Caki2 (cell line): ENCODE data around the gene CDH4. TPM values are rescaled to one million over a fixed set of nuclear protein-coding genes. Genes with fewer than 3 reads are reported as not detected.

Experiments used
- DNase-seq: peaks from one replicate; pipeline ENCODE4 v3.0.0-alpha.2; 2015; ENCODE audit warnings: low read depth
- in situ Hi-C: cut with HindIII; loops from 2 replicates; pipeline ENCODE4 v1.10.0; 2016; ENCODE audit warnings: low sequenced_read_pairs, low pct_unique_long_range_greater_than_20kb, mixed read lengths
- total RNA-seq: library from RNA; depleted of rRNA; stranded (reverse); fragments of >200 nt; shearing (Covaris generic); gene quantifications from 2 replicates; pipeline ENCODE4 v1.2.3, GENCODE V29; 2014; ENCODE audit warnings: low replicate concordance

CDH4 gene
- total RNA-seq, 1 experiment from 2014 or later, result 2.7 TPM

DNA sequence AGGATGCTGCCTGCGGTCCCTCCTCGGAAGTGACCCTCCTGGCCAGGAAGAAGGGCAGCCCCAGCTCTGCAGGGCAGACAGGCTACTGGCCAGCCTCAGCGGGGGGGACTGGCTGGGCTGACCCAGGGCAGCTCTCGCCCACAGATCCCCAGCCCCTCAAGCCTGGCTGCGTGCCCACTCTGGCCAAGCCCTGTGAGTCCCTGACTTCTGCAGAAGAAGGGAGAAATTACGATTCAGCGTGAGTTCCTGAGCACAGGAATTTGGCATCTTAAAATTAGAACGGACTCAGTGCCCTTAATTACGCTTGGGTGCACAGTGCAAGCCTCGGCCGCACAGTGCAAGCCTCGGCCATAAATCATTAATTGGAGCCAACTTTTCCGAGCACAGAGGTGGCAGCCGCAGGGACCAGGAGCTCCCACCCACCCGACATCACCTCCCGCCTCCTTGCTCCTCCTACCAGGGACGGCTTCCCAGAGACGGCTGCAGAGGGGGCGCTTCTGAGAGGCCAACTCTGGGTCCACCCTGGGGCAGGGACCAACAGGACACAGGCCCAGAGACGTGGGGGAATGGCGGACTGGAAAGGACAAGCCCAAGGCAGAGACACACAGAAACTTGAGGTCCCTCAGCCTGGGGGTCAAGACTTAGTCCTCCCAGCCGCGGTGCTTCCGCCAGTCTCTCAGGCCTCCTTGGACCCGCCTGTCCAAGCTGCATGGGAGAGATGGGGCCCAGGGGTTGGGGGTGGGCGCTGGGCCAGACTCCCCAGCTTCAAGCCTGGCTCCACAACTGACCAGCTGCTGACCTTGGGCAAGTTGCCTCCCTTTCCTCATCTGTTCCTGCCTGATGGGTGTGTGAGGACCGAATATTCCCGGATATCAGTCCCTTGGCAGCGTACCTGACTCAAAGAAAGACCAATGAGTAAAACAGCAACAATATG is 648.2 kb downstream of the CDH4 start:
- in situ Hi-C loops, result no loop called here
- peak; percentile 25 for DNase-seq

DNA sequence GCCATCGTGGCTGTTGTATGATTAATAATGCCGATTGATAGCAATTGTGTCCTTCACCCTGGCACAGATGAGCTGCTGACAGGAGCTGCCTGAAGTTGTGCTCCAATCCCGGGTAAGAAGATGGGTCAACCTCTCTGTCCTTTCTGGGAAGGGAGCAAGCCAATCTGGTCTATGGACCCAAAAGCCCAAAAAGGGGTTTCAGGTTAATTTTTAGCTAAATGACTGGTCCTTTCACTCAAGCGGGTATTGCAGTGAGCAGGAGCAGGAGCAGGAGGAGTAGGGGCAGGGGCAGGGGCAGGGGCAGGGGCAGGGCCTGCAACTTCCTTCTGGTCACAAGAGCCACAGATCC is 648.9 kb downstream of the CDH4 start:
- in situ Hi-C loops, result no loop called here

DNA sequence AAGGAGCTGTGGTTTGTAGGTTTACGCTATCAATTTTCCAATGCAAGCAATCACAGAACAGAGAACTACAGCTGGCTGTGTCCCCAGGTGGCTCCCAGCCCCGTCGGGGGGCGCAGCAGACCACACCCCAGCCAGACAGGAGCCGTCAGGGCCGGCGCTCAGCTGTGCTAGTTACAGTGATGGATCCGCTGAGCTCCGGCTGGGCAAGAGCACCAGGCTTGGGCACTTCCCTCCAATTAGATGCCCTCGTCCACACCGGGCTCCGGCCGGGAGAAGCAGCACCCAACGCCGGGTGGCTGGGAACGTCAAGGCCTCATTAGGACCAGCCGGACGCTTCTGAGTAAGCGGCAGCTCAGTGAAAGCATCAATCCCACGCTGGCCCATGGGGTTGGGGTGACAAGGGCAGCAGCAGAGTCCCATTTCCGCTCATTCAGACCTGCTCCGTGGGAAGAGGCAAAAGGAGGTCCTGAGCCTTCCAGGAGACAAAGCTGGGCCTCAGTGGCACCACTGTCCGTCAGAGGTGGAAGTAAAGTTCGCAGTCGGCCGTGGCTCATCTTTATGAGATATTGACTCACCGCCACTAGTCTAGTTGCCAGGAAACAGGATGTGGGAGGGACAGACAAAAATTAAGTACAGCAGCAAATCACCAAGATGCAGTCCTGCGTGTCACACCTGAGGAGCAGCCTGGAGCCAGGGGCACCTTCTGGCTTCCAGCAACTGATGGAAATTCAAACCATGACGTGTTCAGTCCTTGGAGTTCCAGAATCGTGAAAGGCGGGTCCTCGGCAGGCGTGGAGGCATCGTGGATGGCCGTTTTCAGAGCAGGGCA is 649.5 kb downstream of the CDH4 start:
- no peak for DNase-seq
- in situ Hi-C loops, result no loop called here

More for the DNA sequence above, 648.9 kb downstream of the CDH4 start:
- DNase-seq, result no peak

DNA sequence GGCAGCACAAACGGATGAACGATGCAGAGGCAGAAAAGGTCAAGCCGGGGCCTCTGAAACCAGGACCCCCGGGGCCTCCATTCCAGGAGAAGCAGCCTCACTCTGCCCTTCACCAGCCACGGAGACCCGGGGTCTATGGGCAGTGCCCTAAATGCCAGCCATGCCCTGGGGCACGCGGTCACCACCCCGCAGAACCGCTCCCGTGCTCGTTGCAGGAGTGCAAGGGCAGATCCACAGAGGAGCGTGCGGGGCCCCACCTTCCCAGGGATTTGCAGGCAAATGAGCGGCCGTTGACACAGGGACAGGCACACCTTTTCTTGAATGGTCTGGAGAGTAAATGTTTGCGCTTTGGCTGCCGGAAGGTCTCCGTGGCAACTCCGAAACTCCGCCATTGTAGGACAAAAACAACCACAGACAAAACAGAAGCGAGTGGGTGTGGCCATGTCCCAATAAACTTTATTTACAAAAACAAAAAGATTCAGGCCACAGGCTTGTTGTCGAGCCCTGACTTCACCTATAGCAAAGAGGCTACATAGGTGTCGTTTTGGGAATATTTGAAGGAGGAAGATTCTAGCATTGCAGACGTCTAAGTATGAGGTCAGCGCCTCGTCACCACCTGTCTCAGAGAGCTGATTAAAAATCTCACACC is 650.3 kb downstream of the CDH4 start:
- in situ Hi-C loops, result no loop called here
- no peak for DNase-seq

DNA sequence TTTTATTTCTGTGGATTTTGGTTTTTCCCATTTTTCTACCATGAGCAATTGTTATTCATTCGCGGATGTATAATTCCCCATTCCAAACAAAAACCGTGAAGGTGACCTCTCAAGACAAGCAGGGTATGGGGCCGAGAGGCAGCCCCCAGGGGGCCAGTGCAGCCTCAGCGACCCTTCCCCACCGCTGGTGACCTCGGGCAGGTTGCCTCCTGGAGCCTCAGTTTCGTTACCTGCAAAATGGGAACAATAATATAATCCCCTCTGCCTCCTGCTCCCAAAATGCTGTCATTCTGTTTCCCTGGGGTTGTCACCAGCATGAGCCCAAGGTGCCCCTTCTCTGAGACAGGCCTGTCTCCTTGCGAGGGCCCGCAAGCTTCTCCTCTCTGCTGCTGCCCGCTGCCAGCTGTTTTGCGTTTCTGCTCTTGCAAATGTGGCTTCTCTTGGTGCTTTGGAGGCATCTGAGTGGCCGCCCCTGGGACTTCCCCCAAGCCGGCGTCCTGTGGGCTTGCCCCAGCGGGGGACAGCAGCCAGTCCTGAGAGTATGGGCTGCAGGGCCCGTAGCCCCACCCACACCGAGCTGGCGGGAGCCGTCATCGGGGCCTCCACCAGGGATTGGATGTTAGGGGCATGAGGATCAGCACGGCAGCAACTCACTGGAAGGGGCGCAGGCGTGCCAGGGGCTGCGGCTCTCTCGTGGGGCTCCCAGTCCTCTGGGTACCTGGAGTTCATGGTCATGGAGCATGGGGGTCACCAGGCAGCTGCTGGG is 651.7 kb downstream of the CDH4 start:
- no peak for DNase-seq
- in situ Hi-C loops, result no loop called here

DNA sequence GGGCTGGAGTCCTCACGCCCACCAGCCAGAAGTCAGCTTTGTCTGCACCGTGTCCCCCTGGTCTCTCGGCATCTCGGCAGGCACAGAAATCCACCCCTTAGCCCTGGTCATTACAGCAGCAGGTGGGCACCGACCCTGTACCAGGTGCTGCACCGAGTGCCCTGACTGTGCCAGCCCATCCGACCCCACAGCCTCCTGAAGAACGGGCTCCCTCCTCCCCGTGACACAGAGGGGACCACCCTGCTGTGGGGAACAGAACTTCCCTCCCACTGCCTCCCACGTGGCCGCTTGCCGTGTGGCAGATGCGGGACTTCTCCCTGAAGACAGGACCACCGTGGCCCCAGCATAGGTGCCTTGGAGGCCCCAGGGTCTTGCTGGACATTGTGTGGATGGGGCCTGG is 652.4 kb downstream of the CDH4 start:
- no peak for DNase-seq
- in situ Hi-C loops, result no loop called here

DNA sequence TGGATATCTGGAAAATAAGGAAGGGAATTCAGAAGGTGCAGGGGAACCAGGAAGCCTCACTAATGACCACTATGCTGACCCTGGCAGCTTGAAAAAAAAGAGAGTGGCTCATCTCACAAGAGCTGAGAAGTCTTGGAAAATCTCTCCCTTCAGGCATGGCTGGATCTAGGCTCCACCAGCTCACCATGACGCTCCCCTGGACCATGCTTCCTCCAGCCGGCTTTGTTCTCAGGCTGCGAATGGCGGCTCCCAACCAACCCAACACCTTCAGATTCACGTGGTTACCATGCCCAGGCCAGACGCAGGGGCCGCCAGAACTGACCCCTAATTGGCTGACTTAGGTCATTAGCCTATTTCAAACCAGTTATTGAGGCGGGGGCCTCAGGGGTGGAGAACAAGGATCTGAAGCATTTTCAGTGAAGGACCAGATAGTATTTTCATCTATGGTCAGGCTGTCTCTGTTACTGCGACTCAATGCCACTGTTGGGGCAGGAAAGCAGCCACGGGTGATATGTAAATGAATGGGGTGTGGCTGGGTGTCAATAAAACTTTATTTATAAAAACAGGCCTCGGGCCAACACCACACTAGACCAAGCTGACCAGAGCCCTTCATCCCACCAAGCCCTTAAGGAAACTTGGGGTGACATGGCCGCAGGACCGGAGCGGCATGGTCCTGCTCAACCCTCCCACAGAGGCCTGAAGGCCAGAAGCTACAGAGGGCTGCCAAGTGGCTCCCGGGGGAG is 653.9 kb downstream of the CDH4 start:
- no peak for DNase-seq
- in situ Hi-C loops, result no loop called here

DNA sequence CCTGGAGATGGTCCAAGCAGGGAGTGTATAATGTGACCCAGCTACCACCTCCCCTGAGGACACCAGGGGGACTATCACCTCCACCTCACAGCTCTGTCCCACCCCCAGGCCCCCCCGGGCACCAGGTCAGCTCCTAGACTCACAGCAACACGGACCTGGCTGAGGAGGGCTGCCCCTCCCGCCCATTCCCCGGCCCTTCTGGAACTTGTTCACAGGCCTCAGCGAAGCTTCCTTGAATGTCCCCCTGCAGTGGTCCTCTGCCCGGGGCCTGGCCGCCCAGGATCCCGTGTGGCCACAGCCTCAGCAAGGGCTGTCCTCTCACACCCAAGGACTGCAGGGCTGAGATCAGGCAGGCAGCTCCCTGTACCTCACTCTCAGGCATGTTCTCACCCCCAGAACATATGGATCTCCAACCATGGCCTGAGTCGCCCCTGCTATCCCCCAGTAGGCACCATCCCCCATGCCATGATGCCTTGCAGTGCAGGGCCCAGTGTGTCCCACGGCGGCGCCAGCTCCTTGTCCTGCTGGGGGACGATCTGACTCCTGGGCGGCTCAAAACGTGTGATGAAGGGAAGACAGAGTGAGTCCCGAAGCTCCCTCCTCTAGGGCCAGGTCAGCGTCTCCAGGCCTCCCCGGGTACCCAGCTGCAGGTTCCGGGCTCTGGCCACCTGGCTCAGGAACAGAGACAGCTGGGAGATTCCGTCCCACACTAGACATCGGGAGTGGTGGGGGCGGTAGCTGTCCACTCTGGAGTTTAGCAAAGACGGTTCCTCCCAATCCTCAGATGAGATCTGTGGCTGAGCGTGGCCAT is 655.2 kb downstream of the CDH4 start:
- in situ Hi-C loops, result no loop called here
- no peak for DNase-seq

DNA sequence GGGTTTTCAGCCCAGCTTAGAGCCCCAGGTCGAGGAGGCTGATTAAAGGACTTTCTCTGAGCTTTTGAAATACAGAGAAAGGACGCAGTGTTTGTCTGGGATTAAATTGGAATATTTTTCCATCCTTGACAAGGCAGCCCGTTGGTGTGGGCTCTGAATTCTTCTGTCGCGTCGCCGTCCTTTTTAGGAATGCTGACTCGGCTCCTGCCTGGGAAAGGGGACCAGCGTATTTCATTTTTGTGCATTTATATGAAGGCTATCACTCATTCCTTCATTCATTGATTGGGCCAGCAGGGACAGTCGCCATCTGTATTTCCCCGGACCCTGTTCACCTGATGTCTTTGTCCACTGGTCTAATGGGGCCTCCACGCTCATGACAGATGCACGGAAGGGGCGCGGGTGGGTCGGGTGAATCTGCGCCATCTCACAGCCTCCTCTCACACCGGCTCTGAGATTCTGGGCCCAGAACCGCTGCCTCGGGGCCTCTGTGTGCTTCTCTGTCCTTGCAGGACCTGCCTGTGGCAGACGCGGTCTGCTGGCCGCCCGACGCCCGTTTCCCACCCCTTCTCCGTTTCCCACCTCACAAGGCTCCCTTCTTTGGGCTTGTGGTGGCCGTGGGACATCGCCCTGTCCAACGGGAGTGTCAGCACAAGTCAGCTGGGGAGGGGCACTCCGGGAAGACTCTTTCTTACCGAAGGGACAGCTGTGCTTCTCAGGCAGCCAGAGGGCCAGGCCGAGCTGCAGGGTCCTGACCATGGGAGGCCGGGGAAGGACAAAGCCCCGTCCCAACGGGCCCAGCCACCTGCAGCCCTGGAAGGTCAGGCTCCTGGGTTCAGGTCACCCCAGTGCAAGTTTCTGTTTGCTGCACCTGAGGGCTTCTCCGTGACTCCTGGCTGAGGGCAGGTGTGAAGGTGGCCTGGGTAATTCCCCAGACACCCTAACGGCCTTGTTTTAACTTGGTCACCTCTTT is 656.3 kb downstream of the CDH4 start:
- in situ Hi-C loops, result no loop called here
- DNase-seq, result no peak

DNA sequence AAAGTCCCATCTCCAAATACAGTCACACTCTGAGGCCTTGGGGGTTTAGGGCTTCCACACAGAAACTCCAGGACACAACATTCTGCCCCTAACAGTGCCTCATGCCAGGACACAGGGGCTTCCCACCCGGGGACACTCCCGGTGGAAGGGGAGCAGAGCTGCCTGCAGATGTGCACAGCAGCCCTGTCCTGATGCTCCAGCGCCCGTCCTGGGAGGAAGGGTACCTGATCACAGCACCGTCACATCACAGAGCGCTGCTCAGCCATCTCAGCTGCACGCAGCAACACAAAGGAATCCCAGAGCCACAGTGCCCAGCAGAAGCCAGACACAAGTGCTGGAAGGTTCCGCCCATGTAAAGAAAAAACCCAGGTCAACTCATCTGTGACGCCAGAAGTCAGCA is 657.0 kb downstream of the CDH4 start:
- in situ Hi-C loops, result no loop called here
- no peak for DNase-seq

DNA sequence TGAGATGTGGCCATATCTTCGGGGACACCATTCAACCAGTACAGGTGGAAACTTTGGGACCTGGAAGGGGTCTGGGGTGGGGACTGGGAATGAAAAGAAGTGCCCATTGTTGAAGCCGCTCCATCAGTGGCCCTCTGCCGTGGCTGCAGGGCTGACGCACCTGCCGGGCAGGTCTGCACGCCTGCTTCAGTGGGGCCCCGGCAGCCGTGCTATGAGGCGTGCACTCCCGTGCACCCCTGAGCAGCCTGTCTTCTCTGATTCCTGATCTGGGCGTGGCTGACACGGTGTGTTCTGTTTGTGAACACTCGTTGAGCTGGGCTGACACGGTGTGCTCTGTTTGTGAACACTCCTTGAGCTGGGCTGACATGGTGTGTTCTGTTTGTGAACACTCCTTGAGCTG is 657.8 kb downstream of the CDH4 start:
- no peak for DNase-seq
- in situ Hi-C loops, result no loop called here

DNA sequence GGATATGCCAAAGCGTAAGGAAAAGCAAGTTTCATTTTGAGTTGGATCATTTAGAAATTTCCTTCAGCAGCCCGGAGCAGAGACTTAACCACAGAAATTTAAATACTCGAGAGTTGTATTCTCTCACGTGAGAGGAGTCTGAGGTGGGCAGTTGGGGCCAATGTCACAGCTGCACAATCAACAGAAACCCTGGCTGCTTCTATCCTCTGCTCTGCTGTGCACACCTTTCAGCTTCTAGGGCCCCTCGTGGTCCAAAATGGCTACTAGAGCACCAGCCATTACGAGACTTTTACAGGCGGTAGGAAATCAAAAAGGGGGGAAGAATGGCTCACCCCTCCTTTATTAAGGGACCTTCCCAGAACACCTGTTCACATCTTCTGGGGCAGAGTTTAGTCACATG is 659.8 kb downstream of the CDH4 start:
- in situ Hi-C loops, result no loop called here
- DNase-seq, result no peak

DNA sequence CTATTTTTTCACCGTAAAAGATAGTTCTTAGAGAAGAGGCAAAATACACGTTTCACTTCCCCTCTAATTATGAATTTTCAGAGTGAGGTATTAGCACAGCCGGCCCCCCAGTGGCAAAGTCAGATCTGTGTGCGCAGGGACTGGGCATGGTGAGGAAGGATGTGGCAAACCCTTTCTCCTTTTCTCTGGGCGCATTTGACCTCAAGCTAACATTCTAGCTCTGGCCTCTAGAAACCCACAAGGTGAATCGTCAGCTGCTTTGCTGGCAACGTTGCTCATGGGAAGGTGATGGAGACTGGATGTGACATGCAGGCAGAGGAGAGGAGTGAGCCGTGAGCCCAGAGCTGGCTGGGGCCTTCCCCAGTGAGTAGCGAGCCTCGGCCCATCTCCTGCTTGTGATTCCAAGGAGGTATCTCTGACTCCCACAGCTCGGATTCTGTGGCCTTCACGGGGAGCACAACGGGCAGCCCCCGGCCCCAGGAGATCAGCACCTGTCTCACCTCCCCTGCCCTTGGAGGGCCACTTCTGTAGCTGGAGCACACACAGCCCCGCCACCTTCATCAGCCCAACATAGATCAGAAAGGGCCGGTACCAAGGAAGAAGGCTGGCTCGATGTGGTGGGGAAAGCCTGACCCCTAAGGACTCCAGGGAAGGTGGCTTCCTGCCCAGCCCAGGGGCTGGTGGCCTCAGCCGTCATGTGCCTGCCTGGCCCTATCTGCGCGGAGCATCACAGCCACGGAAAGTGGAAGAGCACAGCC is 660.8 kb downstream of the CDH4 start:
- no peak for DNase-seq
- in situ Hi-C loops, result no loop called here

DNA sequence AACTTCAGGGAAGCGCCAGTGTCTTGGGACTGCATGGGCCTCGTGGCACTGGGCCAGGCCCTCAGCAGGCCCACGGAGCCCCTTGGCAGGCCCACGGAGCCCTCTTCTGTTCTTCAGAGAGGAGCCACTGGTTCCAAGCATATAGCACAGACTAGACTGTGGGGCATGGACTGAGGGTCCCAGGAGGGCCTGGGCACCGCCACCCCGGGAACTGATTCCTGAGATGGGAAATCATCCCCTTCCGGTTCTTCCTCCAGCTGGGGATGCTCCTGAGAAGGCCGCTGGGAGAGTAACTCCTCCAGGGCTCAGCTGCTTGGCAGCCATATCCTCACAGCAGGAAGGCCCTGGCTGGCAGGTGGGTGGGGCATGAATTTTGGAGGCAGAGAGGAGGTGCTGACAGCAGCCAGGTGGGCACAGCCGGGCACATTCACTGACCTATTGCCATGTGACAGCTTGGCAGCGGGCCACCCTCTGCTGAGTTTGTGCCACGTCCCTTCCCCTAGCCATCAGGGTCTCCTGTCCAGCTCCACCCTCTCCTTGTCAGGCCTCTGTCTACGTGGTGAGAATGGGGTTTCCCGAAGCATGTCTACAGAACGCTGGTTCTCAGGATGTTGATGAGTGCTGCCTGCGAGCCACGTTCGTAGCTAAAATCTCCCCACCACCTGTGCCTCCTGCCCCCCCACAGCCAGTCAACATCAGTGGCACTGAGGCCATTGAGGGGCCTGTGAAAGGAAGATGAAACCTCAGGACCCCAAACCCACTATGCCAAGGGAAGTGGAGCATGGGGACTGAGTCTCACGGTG is 661.6 kb downstream of the CDH4 start:
- no peak for DNase-seq
- in situ Hi-C loops, result no loop called here

DNA sequence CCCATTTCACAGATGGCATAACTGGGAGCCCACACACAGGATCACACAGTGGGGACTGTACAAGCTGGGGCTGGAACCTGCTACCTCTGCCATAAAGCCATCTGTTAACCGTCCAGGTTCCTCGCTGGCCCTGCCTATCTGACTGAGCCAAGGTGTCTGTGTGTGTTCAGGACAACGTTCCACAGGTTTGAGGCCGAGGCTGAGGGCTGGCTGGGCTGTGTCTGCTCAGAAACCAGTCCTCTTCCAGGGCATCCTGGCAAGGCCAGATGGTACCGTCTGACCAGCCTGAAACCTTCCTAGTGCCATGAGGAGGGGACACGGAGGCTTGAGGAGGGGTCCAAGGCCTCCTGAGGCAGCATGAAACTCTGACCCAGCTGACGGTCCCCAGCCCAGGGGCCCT is 663.0 kb downstream of the CDH4 start:
- in situ Hi-C loops, result no loop called here

More for the DNA sequence above, 663.0 kb downstream of the CDH4 start:
- no peak for DNase-seq
